Measurements from ENCODE around the gene SIAH3. TPM values are rescaled to one million over a fixed set of nuclear protein-coding genes. Genes with fewer than 3 reads are reported as not detected.
"Not testable (repeated sequence)": the region's sequence is repeated elsewhere in the genome, so short reads cannot be mapped to it uniquely, and the experiment has no call there.

The SIAH3 gene
- total RNA-seq, 1 donor from 2014 or later, result 0.05 TPM

DNA sequence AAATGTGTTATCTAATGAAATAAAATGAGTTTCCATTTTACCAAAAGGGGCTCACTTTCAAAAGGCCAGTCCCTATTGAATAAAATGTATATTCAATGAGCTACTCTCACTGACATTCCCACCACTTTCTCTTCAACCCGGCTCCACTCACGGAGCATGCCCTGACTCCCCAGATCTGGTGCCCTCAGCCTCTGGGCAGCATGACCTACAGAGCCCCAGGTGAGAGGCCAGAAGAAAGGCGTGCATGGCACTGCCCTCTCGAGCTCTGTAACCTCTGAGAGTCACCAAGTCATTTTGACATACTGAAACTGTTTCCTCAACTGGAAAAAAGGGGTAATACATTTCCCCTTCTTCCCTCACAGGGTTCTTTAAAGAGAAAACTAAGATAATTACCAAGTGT is 25.2 kb upstream of the SIAH3 start:
- intact Hi-C loops (cut with micrococcal nuclease), result no loop called here
- Mint-ChIP-seq H3K27me3 (peaks cover 15% of the 10 kb centered on the region), H3K4me3 (no peak overlapping the region), H3K9me3 (no peaks in the 10 kb centered on the region), H3K27ac (no peak overlapping the region), H3K36me3 (ENCODE audit: low read depth) (no peaks in the 10 kb centered on the region), H3K4me1 (no peaks in the 10 kb centered on the region)
- DNase-seq, result no peak

GRCh38 chr13:45875951-45876350 is 24.4 kb upstream of the SIAH3 start:
- H3K27me3 Mint-ChIP-seq, result peaks cover 13% of the 10 kb centered on the region
- DNase-seq, result no peak
- H3K4me1 Mint-ChIP-seq, result no peaks in the 10 kb centered on the region
- no peaks in the 10 kb centered on the region for H3K36me3 Mint-ChIP-seq (ENCODE audit: low read depth)
- H3K4me3 Mint-ChIP-seq, result no peak overlapping the region
- intact Hi-C loops (cut with micrococcal nuclease), result no loop called here
- no peak overlapping the region for H3K27ac Mint-ChIP-seq
- no peaks in the 10 kb centered on the region for H3K9me3 Mint-ChIP-seq

DNA sequence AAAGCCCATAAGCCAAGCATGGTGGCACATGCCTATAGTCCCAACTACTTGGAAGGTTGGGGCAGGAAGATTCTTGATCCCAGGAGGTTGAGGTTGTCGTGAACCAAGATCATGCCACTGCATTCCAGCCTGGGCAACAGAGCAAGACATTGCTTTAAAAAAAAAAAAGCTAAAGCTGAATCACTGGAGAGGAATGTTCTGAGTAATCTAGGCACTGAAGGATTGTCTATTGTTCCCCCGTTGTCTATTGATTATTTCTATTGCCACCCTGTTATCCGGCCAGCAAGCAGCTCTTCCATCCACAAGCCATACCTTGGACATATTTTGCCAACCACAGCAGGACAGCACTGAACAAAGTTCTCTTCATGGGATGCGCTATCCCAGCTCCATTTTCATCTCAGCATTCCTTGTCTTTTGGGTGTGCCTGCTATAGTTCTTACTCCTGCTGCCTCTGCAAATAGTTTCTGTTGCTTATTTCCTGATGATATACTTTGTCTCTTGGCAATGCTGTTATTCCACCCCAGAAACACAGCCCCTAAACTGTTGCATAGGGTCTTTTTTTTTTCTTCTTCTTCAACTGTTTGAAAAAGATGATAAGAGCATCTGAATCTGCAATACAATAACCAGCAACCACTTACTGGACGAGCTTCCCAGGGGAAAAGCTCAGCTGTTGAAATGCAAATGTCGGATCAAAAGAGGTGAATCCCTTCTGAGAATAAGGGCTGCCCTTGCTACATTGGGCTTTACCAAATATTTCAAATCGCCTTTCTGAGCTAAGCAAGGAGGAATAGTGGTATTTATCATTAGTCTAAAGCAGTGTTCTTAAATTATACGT is 22.2 kb upstream of the SIAH3 start:
- Mint-ChIP-seq H3K9me3 (no peaks in the 10 kb centered on the region), H3K27me3 (peaks cover 7% of the 10 kb centered on the region), H3K36me3 (ENCODE audit: low read depth) (no peaks in the 10 kb centered on the region), H3K4me3 (no peak overlapping the region), H3K27ac (no peak overlapping the region), H3K4me1 (no peaks in the 10 kb centered on the region)
- DNase-seq, result no peak
- intact Hi-C loops (cut with micrococcal nuclease), result no loop called here

DNA sequence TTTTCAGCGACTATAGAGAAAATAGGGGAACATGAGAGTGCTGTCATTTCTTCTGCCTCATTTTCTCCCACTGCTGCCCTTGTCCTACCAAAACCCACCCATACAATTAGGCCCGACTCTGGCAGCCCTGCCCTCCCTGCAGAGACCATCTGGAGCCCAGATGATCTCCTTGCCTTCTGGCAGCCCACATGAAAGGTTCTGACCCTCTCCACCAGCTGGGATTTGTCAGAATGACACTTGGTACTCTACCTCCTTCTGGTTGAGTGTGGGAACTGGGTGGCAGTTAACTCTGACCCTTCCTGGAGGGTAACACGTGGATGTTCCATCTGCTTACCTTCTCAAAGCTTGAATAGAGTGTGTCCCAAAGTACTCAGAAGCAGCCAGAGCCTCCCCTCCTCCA is 21.0 kb upstream of the SIAH3 start:
- H3K27me3 Mint-ChIP-seq, result peaks cover 7% of the 10 kb centered on the region
- no peaks in the 10 kb centered on the region for H3K9me3 Mint-ChIP-seq
- no peaks in the 10 kb centered on the region for H3K36me3 Mint-ChIP-seq (ENCODE audit: low read depth)
- H3K4me1 Mint-ChIP-seq, result no peaks in the 10 kb centered on the region
- no peak overlapping the region for H3K4me3 Mint-ChIP-seq
- DNase-seq, result no peak
- no peak overlapping the region for H3K27ac Mint-ChIP-seq
- intact Hi-C loops (cut with micrococcal nuclease), result no loop called here

DNA sequence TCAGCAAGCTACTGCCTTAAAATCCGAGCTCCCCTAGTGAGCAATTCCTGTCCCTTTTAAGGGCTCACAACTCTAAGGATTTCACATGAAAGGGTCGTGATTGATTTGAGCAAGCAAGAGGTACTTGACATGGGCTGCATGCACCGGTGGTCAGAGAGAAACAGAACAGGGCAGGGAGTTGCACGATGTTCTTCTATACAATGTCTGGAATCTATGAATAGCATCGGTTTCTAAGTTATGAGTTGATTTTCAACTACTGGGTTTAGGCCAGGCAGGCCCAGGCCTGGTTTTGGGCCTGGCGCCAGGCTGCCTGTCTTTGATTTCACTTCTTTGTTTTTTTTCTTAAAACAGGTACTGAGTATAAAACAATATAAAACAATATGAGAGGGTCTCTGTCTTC is 19.6 kb upstream of the SIAH3 start:
- H3K9me3 Mint-ChIP-seq; H3K4me3 Mint-ChIP-seq; DNase-seq; H3K36me3 Mint-ChIP-seq (ENCODE audit: low read depth); intact Hi-C loops (cut with micrococcal nuclease); H3K4me1 Mint-ChIP-seq; H3K27me3 Mint-ChIP-seq; H3K27ac Mint-ChIP-seq: not testable (repeated sequence)

DNA sequence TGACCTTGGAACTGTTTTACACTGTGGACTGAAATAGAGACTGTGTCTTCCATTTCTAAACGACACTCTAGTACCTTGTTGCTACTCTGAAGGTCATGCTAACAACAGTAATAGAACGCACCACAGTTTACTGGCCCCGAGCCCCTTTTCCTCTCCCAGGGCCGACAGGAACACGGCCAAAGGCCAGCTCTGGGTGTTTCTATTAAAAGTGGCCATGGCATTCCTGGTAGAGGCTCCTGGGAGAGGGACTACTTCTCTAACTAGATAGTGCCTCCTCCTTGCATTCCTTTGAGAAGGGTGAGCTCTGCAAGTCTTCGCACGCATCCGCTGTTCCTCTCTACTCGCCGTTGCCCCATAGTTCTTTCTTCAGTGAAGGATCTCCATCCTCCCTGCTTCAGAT is 18.7 kb upstream of the SIAH3 start:
- intact Hi-C loops (cut with micrococcal nuclease), result no loop called here
- DNase-seq, result no peak
- no peak overlapping the region for H3K27ac Mint-ChIP-seq
- peaks cover 7% of the 10 kb centered on the region for H3K27me3 Mint-ChIP-seq
- H3K4me3 Mint-ChIP-seq, result no peak overlapping the region
- no peaks in the 10 kb centered on the region for H3K36me3 Mint-ChIP-seq (ENCODE audit: low read depth)
- H3K9me3 Mint-ChIP-seq, result no peaks in the 10 kb centered on the region
- no peaks in the 10 kb centered on the region for H3K4me1 Mint-ChIP-seq

DNA sequence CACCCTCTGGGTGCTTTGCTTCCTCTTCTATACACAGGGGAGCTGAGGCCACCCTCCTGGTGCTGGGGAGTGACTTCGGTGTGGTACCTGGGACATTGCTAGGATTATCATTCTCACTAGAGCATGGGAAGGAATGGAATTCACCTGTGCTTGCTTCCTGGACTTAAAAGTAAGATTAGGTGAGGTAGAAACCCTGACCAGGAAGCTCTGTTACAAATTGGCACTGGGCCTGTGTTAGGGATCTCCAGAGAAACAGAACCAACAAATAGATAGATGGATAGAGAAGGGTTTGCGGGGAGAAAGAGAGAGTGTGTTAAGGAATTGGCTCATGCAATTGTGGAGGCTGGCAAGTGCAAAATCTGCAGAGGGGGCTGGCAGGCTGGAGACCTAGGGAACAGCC is 13.9 kb upstream of the SIAH3 start:
- no peak overlapping the region for H3K27ac Mint-ChIP-seq
- no peaks in the 10 kb centered on the region for H3K4me1 Mint-ChIP-seq
- no peaks in the 10 kb centered on the region for H3K9me3 Mint-ChIP-seq
- DNase-seq, result no peak
- intact Hi-C loops (cut with micrococcal nuclease), result no loop called here
- no peaks in the 10 kb centered on the region for H3K36me3 Mint-ChIP-seq (ENCODE audit: low read depth)
- H3K27me3 Mint-ChIP-seq, result peaks cover 18% of the 10 kb centered on the region
- no peak overlapping the region for H3K4me3 Mint-ChIP-seq

DNA sequence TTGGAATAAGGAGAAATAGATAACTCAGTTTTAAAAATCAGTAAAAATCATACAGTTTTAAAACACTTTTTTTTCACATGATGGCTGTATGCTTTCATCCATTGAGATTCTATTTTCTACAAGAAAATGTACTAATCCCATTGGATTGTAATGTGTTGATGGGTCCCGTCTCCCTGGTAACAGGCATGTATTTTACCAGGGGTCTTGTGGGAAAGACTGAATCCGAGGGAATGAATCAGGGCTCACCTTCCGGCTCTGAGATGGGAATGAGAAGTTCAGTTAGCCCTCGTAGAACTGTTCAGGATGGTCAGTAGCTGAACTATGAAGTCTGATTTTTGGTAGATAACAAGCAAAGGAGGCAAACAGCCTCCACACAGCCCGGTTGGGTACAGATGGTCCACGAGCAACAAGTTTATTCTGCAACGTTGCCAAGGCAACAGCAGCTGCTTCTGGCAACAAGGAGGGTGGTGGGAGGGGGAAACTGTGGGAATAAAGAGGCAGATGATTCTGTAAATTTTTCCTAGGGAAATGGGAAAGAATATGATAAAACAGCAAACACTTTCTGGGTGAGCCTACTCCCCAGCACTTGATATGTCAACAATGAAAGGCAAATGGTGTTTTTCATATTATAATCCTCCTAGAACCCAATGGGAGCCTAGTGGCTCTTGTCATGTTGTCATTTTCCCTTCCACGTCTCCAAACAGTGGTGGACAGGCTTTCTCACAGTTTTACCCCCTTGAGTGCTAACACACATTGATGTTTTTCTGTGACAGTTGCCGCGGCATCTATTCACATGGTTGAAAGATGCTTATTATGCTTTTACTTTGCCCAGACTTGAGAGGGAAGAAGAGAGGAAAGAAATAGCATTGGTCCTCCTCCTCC is 12.4 kb upstream of the SIAH3 start:
- DNase-seq, result no peak
- H3K4me1 Mint-ChIP-seq, result no peaks in the 10 kb centered on the region
- no peak overlapping the region for H3K27ac Mint-ChIP-seq
- intact Hi-C loops (cut with micrococcal nuclease), result no loop called here
- peaks cover 22% of the 10 kb centered on the region for H3K27me3 Mint-ChIP-seq
- H3K36me3 Mint-ChIP-seq (ENCODE audit: low read depth), result no peaks in the 10 kb centered on the region
- no peak overlapping the region for H3K4me3 Mint-ChIP-seq
- no peaks in the 10 kb centered on the region for H3K9me3 Mint-ChIP-seq

DNA sequence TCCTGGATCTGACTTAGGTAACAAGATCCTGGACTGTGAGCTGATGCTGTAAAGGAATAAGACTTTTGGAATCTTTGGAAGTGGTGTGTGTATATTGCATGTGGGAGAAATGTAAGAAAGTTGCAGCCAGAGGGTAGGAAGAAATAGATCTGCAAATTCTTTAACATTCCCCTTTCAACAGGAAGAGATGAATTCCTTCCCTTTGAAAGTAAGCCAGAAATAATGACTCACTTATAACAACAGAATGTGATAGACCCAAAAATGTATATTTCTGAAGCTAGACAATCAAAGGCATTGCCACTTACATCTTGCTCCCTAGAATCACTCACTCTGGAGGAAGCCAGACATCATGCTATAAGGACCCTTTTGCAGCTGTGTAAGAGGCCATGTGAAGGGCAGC is 9.8 kb upstream of the SIAH3 start:
- DNase-seq, result no peak
- Mint-ChIP-seq H3K27me3 (peaks cover 24% of the 10 kb centered on the region), H3K9me3 (no peaks in the 10 kb centered on the region), H3K27ac (no peak overlapping the region), H3K36me3 (ENCODE audit: low read depth) (no peaks in the 10 kb centered on the region), H3K4me1 (no peaks in the 10 kb centered on the region), H3K4me3 (no peak overlapping the region)
- intact Hi-C loops (cut with micrococcal nuclease), result no loop called here

- Mint-ChIP-seq H3K27me3 (peaks cover 27% of the 10 kb centered on the region), H3K27ac (no peak overlapping the region)
Measured at GRCh38 chr13:45860240-45860639, 8.7 kb upstream of the SIAH3 start.

DNA sequence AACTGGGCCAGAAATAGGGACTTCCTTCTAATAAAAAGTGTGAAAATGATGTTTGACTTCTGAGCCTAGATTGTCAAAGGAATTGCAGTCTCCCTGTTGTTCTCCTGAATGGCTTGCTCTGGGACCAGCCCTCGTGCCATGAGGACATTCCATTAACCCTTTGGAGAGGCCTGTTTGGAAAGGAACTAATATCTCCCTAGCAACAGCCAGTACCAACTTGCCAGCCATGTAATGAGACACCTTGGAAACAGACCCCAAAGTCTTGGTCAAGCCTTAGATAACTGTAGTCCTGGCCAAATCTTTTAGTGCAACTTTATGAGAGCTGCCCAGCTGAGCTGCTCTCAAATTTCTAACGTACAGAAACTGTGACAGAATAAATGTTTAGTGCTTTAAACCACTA is 8.2 kb upstream of the SIAH3 start:
- Mint-ChIP-seq H3K9me3 (no peaks in the 10 kb centered on the region), H3K4me3 (no peak overlapping the region), H3K36me3 (ENCODE audit: low read depth) (no peaks in the 10 kb centered on the region), H3K27ac (no peak overlapping the region), H3K27me3 (peaks cover 30% of the 10 kb centered on the region), H3K4me1 (no peaks in the 10 kb centered on the region)
- DNase-seq, result no peak
- intact Hi-C loops (cut with micrococcal nuclease), result no loop called here

More at GRCh38 chr13:45860240-45860639, 8.7 kb upstream of the SIAH3 start:
- Mint-ChIP-seq H3K4me1 (no peaks in the 10 kb centered on the region), H3K36me3 (ENCODE audit: low read depth) (no peaks in the 10 kb centered on the region), H3K4me3 (no peak overlapping the region), H3K9me3 (no peaks in the 10 kb centered on the region)
- DNase-seq, result no peak
- intact Hi-C loops (cut with micrococcal nuclease), result no loop called here

GRCh38 chr13:45852494-45852893 is 941 bp upstream of the SIAH3 start:
- peaks cover 5% of the 10 kb centered on the region for H3K9me3 Mint-ChIP-seq
- no peaks in the 10 kb centered on the region for H3K36me3 Mint-ChIP-seq (ENCODE audit: low read depth)
- H3K4me1 Mint-ChIP-seq, result peaks cover 32% of the 10 kb centered on the region
- intact Hi-C loops (cut with micrococcal nuclease), result no loop called here
- DNase-seq, result no peak
- peaks cover 60% of the 10 kb centered on the region for H3K27me3 Mint-ChIP-seq
- no peak overlapping the region for H3K27ac Mint-ChIP-seq
- no peak overlapping the region for H3K4me3 Mint-ChIP-seq

DNA sequence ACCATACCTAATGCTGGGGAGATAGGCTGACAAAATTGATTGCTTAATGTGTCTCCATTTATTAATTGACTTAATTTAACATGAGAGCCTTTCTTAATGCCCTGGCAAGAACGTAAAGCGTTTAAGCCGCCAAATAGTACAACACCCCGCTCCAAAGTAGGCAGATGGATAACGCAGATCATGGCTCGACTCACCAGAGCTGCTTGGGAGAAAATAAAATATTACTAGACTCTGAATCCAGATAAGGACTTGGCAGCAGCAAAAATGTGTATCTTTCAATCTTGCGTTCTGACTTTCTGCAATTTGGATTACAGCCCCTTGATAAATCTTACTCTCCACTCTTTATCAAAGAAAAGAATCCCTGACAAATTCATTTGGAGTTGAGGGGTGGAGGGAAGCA is 403 bp upstream of the SIAH3 start:
- intact Hi-C loops (cut with micrococcal nuclease), result no loop called here
- peaks cover 5% of the 10 kb centered on the region for H3K9me3 Mint-ChIP-seq
- no peak overlapping the region for H3K4me3 Mint-ChIP-seq
- DNase-seq, result no peak
- H3K27me3 Mint-ChIP-seq, result peaks cover 60% of the 10 kb centered on the region
- H3K27ac Mint-ChIP-seq, result no peak overlapping the region
- peaks cover 38% of the 10 kb centered on the region for H3K4me1 Mint-ChIP-seq
- H3K36me3 Mint-ChIP-seq (ENCODE audit: low read depth), result no peaks in the 10 kb centered on the region

GRCh38 chr13:45850027-45850613 is 1.4 kb downstream of the SIAH3 start:
- Mint-ChIP-seq H3K27me3 (peaks cover 56% of the 10 kb centered on the region), H3K9me3 (peaks cover 5% of the 10 kb centered on the region), H3K4me1 (peaks cover 38% of the 10 kb centered on the region), H3K4me3 (peak overlapping the region; percentile 91), H3K27ac (no peak overlapping the region), H3K36me3 (ENCODE audit: low read depth) (no peaks in the 10 kb centered on the region)
- no peak for DNase-seq
- intact Hi-C loops (cut with micrococcal nuclease), result no loop called here

Measured in activated CD4-positive, alpha-beta T cell treated with anti-CD3 and anti-CD28 coated beads, Interleukin-2, amount 10 ng/mL, durations not matched to agents 24 days and 14 days (primary cell).